Stimulated activated CD8-positive, alpha-beta memory T cell treated with anti-CD3 and anti-CD28 coated beads, Interleukin-15, amount 100 ng/mL, for 24 hours (primary cell): ENCODE results near the gene SLC15A4.
"Not testable (repeated sequence)": the region's sequence is repeated elsewhere in the genome, so short reads cannot be mapped to it uniquely, and the experiment has no call there.

Source experiments
- DNase-seq: peaks from one replicate; pipeline ENCODE4 v3.0.0-alpha.2; 2020; ENCODE audit warnings: low read depth

Gene SLC15A4

DNA sequence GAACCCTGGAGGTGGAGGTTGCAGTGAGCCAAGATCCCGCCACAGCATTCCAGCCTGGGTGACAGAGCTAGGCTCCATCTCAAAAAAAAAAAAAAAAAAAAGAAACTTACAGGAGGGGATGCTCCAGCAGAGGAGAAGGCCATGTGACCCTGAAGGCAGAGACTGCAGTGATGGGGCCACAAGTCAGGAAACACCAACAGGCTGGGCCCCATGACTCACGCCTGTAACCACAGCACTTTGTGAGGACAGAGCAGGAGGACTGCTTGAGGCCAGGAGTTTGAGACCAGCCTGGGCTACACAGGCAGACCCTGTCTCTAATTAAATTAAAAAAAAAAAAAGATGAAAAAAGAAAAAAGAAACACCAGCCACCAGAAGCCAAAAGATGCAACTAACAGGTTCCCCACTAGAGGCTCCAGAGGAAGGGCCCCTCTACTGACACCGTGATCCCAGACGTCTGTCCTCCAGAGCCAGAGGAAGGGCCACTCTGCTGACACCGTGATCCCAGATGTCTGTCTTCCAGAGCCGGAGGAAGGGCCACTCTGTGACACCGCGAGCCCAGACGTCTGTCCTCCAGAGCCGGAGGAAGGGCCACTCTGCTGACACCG is 20.4 kb upstream of the SLC15A4 start:
- no peak for DNase-seq

DNA sequence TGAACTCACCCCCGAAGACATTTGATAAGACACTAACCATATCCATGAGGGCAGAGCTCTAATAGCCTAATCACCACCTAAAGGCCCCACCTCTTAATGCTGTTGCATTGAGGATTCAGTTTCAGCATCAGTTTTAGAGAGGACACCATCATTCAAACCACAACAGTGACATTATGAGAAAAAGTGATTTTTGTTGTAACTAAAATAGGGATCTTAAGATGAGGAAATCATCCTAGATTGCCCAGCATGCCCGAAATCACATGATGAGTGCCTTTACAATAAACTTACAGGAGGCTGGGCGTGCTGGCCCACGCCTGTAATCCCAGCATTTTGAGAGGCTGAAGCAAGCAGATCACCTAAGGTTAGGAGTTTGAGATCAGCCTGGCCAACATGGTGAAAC is 19.8 kb upstream of the SLC15A4 start:
- no peak for DNase-seq

DNA sequence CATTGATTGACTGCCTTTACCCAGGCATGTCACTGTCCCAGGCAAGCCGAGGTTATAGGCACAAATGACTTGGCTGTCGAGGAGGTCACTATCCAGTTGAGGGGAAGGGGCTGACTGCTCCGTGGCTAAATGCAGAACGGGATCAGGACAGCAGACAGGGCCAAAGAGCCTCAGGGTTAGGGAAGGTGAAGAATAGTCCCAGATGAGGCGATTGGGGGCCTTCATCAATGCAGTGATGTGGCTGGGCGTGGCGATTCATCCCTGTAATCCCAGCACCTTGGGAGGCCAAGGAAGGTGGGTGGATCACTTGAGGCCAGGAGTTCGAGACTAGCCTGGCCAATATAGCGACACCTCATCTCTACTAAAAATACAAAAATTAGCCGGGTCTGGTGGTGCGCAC is 18.8 kb upstream of the SLC15A4 start:
- no peak for DNase-seq

DNA sequence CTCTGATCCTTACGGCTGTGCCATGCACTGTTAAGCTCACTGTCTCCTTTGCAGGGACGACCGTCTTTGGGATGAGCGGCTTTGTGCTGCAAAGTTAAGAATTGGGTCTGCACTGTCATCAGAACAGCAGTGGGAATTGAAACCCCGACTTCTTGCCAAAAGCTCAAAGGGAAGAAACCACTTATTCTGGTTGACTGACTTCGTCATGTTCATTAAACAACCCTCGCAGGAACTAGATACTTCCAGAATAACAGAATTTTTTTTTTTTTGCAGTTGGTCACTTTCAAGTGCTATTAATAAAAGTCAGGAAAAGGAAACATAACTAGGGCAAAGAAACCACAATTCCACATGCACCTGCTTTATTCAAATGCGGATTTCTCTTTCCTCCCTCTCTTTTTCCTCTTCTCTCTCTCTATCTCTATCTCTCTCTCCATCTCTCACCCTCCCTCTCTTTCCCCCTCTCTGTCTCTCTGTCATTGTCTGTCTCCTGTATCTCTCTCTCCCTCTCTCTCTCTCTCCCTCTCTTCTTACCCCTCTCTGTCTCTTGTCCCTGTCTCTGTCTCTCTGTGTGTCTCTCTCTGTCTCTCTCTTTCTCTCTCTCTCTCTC is 17.2 kb upstream of the SLC15A4 start:
- DNase-seq: no peak

DNA sequence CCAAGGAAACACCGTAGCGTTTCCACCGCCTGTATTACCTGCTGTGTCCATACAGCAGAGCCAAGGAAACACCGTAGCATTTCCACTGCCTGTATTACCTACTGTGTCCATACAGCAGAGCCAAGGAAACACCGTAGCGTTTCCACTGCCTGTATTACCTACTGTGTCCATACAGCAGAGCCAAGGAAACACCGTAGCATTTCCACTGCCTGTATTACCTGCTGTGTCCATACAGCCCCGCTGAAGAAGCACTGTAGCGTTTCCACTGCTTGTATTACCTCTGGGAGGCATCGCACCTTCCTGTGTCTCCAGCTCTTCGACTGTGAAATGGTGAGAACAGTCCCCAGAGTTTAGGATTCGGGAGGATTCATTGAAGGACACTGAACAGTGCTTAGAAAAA is 16.1 kb upstream of the SLC15A4 start:
- DNase-seq: not testable (repeated sequence)

DNA sequence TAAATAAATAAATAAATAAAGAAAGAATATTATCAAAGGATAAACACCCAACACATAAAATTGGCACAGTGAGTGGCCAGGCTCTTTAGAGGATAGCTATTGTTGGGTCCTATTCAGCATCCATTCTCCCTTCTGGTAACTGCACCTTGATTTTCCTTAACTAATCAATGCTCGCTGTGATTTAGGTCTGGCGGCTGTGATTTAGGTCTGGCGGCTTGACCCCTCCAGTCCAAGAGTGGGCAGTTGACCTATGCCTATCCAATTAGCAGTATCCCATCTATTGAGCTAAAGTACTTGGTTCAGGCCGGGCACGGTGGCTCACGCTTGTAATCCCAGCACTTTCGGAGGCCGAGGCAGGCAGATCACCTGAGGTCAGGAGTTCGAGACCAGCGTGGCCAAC is 9.7 kb upstream of the SLC15A4 start:
- no peak for DNase-seq

DNA sequence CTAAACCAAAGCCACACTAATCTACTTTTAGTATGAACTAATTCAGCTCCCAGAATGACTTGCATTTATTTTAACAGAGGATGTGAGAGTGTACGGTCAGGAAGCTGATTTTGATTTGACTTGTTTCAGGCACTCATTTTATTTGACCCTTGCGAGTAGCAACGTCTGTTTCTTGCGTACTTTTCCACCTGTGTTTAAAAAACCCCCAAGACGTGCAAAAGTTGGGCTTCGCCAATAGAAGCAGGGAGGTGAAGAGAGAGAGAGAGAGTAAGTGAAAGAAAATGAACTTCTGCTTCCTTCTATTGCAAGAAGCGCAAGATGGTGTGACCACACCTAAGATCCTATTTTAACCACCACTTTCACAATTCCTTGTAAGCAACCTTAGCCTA is 6.7 kb upstream of the SLC15A4 start:
- DNase-seq: no peak

DNA sequence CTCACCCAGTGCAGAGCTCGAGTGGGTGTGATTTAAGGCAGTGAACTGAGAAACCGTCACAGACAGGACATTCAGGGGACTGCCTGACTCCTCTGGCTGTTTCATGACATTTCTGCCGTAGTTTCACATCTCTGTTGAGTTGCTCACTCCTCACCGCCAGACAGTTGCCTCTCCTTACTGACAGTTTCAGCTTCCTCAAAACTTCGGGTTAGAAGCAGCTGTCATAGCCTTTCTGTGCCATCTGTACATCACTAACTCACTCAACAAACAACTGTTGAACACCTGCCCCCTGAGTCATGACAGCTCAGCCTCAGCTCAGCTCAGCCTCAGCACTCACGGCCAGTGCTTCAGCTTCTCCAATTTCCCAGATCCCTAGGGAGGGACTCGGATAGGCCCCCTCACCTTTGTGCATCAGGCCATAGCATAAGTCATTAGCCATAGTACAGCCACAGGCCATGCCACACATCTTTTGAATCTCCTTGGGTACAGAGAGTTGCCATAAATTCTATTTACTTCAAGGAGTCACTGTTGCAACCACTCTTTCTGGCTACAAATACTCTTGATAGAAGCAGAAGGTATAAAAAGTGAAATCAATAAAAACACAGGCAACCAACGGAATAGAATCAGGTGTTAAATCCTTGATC is 6.2 kb upstream of the SLC15A4 start:
- DNase-seq: no peak

DNA sequence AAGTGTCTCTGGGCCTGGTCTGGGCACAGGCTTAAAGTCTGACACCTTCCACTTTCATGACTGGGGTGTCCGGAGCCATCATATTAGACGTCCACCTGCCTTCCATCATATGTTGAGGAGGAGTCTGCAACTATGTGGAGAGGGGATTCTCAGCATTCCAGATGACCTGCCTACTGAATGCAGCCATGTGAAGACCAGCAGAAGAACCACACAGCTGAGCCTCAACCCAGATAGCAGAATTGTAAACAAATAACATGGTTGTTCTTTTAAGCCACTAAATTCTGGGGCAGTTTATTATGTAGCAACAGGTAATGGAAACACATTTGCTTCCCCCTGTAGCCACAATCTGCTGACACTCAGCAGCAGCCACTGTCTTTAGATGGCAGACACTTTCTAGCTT is 4.0 kb upstream of the SLC15A4 start:
- no peak for DNase-seq

DNA sequence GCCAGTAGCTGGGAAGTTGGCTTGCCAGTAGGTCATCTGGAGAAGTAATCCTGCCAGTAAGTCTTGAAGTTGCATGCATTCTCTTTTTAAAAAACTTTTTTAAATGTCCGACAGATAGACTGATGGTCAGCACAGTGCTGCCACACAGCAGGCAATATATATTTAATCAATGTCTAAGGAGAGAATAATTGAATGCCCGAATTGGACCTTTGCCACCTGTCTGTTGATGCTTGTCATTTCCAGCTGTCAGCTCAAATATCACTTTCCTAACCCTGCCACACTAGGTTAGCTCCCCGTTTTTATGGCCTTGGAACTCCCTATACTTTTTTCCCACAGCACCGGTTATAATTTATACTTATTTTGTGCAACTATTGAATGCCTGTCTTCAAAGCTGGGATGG is 2.1 kb upstream of the SLC15A4 start:
- no peak for DNase-seq

DNA sequence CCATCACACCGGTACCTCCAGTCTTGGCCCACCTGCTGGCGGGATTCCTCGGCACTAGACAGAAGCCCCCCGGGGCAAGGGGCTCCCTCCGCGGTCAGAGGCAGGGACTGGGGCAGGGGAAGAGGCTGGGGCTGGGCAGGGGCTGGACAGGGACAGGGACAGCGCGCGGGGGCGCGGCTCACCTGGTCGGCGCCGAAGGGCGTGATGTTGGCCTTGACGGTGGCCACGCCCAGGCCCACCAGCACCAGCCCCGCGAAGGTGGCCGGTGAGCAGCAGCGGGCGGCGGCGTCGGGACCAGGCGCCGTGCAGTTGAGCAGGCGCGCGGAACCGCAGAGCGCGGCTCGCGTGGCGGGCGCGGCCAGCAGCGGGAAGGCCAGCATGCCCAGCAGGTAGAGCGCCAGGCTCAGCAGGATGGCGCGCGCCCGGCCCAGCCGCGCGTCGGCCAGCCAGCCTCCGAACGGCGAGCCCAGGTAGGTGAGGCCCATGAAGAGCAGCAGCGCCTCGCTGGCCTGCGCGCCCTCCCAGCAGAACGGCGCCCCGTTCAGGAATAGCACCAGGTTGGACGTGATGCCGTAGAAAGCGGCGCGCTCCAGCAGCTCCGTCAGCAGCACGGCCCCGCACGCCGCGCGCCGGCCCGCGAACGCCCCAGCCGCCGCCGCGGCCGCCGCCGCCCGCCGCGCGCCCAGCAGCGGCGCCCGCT is 392 bp downstream of the SLC15A4 start:
- no peak for DNase-seq

DNA sequence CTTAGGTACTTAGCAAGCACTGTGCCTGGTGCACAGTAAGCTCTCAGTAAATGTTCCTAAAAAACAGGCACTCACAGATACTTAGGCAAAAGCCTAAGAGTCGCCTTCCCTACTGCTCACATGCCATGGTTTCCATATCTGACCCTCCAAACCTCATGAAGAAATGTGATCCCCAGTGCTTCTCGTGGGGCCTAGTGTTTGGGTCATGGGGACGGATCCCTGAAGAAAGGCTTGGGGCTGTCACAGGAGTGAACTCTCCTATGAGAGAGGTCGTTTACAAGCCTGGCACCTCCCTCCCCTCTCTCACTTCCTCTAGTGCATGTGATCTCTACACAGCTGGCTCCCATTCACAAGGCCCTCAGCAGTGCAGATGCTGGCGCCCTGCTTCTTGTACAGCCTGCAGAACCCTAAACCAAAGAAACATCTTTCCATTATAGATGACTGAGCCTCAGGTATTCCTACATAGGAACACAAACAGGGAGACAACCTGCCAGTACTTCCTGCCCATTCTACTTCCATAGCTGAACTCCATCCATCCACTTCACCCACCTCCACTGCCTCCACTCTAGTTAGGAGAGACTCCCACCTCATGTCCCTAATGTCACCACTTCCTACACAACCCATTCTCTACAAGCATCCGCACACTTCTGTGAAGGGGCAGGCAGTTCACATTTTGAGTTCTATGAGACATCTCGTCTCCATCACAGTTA is 2.9 kb downstream of the SLC15A4 start:
- DNase-seq: no peak

DNA sequence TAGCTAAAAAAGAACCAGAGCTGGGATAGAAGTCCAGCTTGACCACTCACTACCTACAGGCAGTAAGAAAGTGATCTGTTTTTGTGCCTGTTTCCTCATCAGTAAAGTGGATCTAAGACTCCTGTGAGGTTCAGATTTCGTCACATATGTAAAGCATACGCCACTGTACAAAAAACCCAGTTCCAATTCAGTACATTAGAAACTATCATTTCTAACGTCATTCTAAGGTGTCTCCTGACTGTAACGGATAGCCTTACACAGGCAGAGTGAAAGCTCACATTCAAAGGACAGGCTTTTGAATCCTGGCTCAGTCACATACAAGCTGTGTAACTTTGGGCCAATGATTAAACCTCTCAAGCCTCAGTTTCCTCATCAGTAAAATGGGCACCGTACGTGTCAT is 3.5 kb downstream of the SLC15A4 start:
- DNase-seq: no peak

DNA sequence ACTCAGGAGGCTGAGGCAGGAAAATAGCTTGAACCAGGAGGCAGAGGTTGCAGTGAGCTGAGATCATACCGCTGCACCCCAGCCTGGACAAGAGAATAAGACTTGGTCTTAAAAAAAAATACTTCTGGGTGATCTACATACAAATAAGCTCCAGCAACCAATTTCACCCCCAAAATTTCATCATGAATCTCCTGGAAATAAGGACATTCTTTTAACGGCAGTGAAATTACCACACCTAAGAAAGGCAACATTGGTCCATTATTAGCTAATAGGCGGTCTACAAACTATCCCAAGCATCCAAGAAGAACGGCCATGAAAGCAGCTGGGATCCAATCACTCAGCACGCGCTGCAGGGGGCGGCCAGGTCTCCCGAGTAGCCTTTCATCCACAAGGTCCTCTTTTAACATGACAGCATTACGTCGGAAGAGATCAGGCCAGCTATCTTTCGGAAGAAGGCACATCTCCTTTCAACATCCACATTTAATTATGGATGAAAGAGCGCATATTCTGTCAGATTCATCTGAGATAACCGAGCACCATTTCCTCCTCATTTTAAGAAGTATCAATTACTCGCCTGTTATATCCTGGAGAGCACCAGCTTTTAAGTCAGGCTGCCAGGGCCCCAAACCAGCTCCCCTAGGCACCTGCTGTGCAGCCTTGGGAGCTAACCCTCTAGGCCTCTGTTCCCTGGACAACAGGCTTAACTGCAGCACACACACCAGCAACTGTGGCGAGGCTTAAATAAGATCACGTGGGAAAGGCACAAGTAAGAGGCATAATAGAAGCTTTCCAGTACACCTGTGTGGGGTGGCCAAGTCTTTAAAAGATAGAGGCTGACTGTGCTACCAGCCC is 4.2 kb downstream of the SLC15A4 start:
- DNase-seq: no peak

DNA sequence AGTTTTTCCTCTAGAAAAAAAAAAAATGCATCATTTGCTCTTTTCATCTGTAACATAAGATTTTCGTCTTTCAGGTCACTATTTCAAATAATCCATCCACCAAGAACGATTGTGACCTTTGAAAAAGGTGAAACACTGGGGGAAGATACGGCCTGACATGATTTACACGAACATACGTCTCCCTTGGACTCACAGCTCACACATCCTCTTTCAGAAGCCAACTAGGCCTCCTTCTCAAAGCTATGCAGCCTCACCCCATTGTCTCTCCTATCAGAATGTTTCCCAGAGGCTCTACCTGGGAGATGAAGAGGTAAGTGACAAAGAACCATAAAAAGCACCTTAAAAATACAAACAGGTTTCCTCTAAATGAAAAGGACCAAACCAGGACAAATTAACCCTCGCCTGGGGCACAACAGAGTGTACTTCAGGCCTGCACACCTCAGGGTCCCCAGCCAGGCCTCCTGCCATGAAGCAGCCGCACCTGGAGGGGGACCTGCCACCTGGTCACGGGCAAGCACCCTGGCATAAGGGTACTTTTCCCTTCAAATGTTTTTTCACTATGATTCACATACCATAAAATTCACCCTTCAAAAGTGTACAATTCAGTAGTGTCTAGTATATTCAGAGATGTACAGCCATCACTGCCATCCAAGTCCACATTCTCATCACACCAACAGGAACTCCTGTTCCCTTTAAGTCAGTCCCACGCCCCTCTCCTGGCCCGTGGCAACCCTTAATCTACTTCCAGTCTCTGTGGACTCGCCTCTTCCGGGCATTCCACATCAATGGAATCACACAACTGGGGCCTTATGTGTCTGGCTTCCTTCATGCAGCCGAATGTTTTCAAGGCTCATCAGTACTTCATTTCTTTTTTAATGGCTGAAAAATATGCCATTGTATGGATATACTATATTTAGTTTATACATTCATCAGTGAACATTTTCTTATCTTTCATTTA is 5.4 kb downstream of the SLC15A4 start:
- DNase-seq: no peak

DNA sequence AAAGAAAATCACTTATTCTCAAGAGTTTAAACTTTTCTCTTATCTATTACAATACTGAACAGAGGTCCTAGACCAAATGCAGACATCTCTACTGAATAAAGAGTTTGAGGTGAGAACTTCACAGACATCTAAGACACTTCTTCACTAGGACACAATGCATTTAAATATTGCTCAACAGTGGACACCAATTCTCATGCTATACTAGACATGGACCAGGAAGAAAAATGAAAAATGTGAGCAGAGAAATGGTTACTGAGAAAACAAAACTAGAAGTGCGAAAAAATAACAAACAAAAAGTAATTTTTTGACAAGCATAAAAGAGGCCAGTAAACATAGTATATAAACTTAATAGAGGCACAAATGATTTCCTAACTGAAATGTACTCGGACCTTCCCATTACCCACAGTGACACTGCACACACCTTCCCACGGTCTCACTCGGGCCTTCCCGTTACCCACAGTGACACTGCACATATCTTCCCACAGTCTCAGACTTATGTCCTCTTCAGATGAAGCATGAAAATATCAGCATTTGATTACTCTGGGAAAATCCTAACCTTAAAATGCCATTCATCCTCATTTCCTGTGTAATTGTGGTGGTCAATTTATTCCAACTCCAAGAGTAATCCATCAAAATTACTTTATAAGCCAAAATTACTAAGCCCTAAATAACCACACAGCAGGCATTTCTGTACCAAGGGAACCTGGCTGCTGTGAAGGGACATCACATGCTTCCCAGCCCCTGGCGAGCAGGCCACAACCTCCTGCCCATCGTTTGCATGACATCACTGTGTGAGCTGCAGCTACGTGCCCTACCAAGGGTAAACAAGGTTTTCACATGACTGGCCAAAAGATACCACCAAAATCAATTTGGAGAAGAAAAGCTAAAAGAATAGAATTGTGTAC is 6.4 kb downstream of the SLC15A4 start:
- DNase-seq: no peak

DNA sequence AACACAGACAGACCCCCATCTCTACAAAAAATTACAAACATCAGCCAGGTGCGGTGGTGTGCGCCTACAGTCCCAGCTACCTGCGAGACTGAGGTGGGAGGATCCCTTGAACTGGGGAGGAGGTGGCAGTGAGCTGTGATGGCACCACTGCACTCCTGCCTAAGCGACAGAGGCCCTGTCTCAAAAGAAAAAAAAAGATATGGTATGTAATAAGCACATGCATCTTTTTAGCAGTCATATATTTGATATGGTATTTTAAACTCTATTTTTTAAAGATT is 7.2 kb downstream of the SLC15A4 start:
- DNase-seq: no peak

DNA sequence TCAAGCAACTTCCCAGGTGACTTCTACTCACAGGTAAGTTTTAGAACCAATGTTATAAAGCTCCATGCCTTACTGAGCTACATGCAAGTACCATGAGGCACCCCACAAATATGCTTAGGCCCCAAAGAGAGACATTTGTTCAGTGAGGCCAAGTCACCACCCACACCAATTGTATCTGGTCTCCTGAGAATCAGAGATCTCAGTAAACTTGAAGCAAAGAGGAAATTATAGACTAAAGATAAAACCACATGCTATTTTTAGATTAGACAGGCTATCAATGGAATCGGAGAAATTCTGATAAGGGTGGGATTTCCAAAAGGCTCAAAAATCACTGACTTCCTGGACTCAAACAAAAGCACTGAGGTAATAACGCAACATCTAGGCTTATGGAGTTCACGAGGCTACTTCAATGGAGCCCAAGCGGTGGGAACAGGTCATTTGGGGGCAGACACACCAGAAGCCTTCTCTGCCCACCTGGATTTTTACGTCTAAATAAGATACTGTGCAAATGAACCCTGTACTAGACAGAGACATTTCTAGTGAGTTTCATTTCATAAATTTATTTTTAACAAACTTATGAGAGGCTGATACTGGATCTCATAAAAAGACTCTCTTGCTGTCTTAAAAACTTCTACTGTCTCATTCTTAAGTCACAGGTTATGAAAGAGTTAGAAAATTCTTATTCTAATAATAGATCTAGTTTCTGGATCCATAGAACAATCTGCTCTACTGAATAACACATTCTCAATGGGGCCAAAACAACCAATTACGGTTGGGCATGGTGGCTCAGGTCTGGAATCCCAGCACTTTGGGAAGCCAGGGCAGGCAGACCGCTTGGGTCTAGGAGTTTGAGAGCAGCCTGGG is 7.7 kb downstream of the SLC15A4 start:
- DNase-seq: no peak
